LNCAP (cell line): ENCODE measurements around the gene PAPPA.

ENCODE experiments used
- CTCF ChIP-seq: fragments of 450-650 bp; IDR thresholded peaks from 2 replicates; pipeline ENCODE4 v1.5.1; 2017; ENCODE audit warnings: mild to moderate bottlenecking

Gene PAPPA

DNA sequence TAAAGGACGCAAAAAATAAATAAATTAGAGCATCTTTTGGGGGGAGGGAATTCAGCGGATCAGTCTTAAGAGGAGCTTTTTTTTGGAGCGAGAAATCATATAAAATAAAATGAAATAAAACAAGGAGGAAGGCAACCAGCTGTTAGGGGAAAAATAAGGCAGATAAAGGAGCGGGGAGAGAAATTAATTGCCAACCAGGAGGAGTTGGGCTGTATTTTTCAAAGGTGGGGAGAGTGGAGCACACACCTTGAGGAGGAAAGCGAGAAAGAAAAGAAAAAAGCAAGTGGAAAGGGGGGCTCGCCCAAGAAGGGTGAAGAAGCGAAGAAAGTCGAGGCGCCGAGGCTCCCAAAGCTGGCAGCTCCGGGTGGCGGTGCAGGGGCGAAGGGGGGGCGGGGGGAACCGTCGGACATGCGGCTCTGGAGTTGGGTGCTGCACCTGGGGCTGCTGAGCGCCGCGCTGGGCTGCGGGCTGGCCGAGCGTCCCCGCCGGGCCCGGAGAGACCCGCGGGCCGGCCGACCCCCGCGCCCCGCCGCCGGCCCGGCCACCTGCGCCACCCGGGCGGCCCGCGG is at the start of gene PAPPA:
Gene PAPPA, plus strand, starts transcription at position 27 of the 569 bp plus-strand sequence. Its CDS starts 382 bp downstream, at position 409.
- no peak for TF ChIP-seq CTCF

GRCh38 chr9:116103976-116104820 is 49.4 kb upstream of the PAPPA start:
- no peak for TF ChIP-seq CTCF

- peak; percentile 65 for TF ChIP-seq CTCF
These were observed 41.4 kb upstream of the PAPPA start for GRCh38 chr9:116112236-116112635.

- no peak for TF ChIP-seq CTCF
These were observed 37.7 kb upstream of the PAPPA start for GRCh38 chr9:116115761-116116353.

DNA sequence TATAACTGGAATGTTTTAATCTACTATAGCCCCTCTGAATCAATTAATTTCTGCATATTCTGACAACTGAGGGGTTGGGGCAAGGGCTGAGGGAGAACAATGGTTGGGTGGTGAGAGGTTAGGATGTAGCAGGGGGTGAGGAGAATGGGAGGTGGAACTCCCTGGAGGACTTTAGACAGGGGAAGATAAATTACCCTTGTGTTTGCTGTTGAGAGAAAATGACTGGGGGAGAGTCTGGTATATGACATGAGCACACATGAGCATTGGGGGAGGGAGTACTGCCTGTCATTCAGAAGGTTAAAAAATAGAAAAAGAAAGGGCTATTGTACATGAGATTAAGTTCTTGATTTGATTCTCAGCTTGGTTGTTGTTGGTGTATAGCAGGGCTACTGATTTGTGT is 37.2 kb upstream of the PAPPA start:
- no peak for TF ChIP-seq CTCF

GRCh38 chr9:116123171-116123570 is 30.4 kb upstream of the PAPPA start:
- no peak for TF ChIP-seq CTCF

- TF ChIP-seq CTCF: no peak
These were observed 29.0 kb upstream of the PAPPA start for GRCh38 chr9:116124472-116125040.
